Mesenchymal stem cell (in vitro differentiated cells and primary cell): ENCODE results near the gene SIX1.

ENCODE experiments used
- DNase-seq: peaks from one replicate; pipeline ENCODE4 v3.0.0-alpha.2; 2013
- H2AFZ ChIP-seq: one replicate; pipeline ENCODE4 v1.6.1; 2013; ENCODE audit warnings: low read depth, mild to moderate bottlenecking, control low read depth, inconsistent platforms, low read length, moderate library complexity
- H2AK5ac ChIP-seq: 2 replicates; pipeline ENCODE4 v1.6.1; 2013; ENCODE audit warnings: low read length, moderate library complexity, mild to moderate bottlenecking, inconsistent platforms; ENCODE audit not compliant: severe bottlenecking
- H2BK120ac ChIP-seq: one replicate; pipeline ENCODE4 v1.6.1; 2013; ENCODE audit warnings: low read depth, mild to moderate bottlenecking, inconsistent platforms, low read length, moderate library complexity
- H2BK12ac ChIP-seq, 2 experiments: one replicate each; pipeline ENCODE4 v1.6.1; 2013; ENCODE audit warnings: inconsistent platforms in 2 of 2, low read length in 2 of 2, mild to moderate bottlenecking in 2 of 2, moderate library complexity in 2 of 2, control low read depth in 1 of 2
- H2BK15ac ChIP-seq: one replicate; pipeline ENCODE4 v1.6.1; 2013; ENCODE audit warnings: mild to moderate bottlenecking, low read depth, inconsistent platforms; ENCODE audit not compliant: poor library complexity, severe bottlenecking
- H2BK5ac ChIP-seq: 2 replicates; pipeline ENCODE4 v1.6.1; 2013; ENCODE audit warnings: low read depth, mild to moderate bottlenecking, low read length, control low read depth, inconsistent platforms; ENCODE audit not compliant: poor library complexity, severe bottlenecking
- H3K14ac ChIP-seq, 2 experiments: one replicate each; pipeline ENCODE4 v1.6.1; 2013; ENCODE audit warnings: inconsistent platforms in 2 of 2, low read length in 2 of 2, control low read depth in 1 of 2, mild to moderate bottlenecking in 1 of 2, moderate library complexity in 1 of 2
- H3K18ac ChIP-seq, 2 experiments: one replicate each; pipeline ENCODE4 v1.6.1; 2013; ENCODE audit warnings: inconsistent platforms in 2 of 2, low read length in 2 of 2, control low read depth in 1 of 2, low read depth in 1 of 2, mild to moderate bottlenecking in 1 of 2
- H3K23ac ChIP-seq, 2 experiments: one replicate each; pipeline ENCODE4 v1.6.1; 2013; ENCODE audit warnings: inconsistent platforms in 2 of 2, low read length in 2 of 2, mild to moderate bottlenecking in 2 of 2, moderate library complexity in 2 of 2, control low read depth in 1 of 2
- H3K27ac ChIP-seq: 2 replicates; pipeline ENCODE4 v1.5.1; 2013; ENCODE audit warnings: mild to moderate bottlenecking, moderate library complexity, low read length, control low read depth, inconsistent platforms; ENCODE audit not compliant: poor library complexity, severe bottlenecking
- H3K27me3 ChIP-seq, 2 experiments: 2 replicates each; pipeline versions ENCODE4 v1.6.1 to v1.7.0; 2013; ENCODE audit warnings: low read length in 2 of 2, mild to moderate bottlenecking in 2 of 2, moderate library complexity in 2 of 2, control low read depth in 1 of 2, inconsistent platforms in 1 of 2; ENCODE audit not compliant: control insufficient read depth in 1 of 2, insufficient read depth in 1 of 2
- H3K36me3 ChIP-seq, 2 experiments: 2 replicates each; pipeline versions ENCODE4 v1.6.1 to v1.7.0; 2013; ENCODE audit warnings: low read length in 2 of 2, control low read depth in 1 of 2, inconsistent platforms in 1 of 2, low read depth in 1 of 2, mild to moderate bottlenecking in 1 of 2; ENCODE audit not compliant: insufficient read depth in 2 of 2, control insufficient read depth in 1 of 2
- H3K4ac ChIP-seq, 2 experiments: one replicate each; pipeline ENCODE4 v1.6.1; 2013; ENCODE audit warnings: inconsistent platforms in 2 of 2, low read length in 2 of 2, mild to moderate bottlenecking in 2 of 2, moderate library complexity in 2 of 2, control low read depth in 1 of 2, low read depth in 1 of 2
- H3K4me1 ChIP-seq: 2 replicates; pipeline ENCODE4 v1.6.1; 2013; ENCODE audit warnings: low read depth, low read length, control low read depth; ENCODE audit not compliant: control insufficient read depth, insufficient read depth
- H3K4me2 ChIP-seq: 2 replicates; pipeline ENCODE4 v1.6.1; 2013; ENCODE audit warnings: low read length, mild to moderate bottlenecking, inconsistent platforms; ENCODE audit not compliant: poor library complexity, severe bottlenecking
- H3K4me3 ChIP-seq, 2 experiments: 2 replicates each; pipeline versions ENCODE4 v1.5.1 to v1.7.0; 2013; ENCODE audit warnings: low read length in 2 of 2, mild to moderate bottlenecking in 2 of 2, control low read depth in 1 of 2, low read depth in 1 of 2; ENCODE audit not compliant: insufficient read depth in 1 of 2
- H3K79me1 ChIP-seq: replicated peaks from 2 replicates; pipeline ENCODE4 v1.6.1; 2013; ENCODE audit warnings: mild to moderate bottlenecking, control low read depth, low read length, inconsistent platforms; ENCODE audit not compliant: poor library complexity, severe bottlenecking
- H3K9ac ChIP-seq: 2 replicates; pipeline ENCODE4 v1.7.0; 2013; ENCODE audit warnings: mild to moderate bottlenecking, low read length, moderate library complexity
- H3K9me3 ChIP-seq: 2 replicates; pipeline ENCODE4 v1.7.0; 2013; ENCODE audit warnings: mild to moderate bottlenecking, low read length; ENCODE audit not compliant: control insufficient read depth
- H4K8ac ChIP-seq: one replicate; pipeline ENCODE4 v1.6.1; 2013; ENCODE audit warnings: inconsistent platforms, mild to moderate bottlenecking, low read length, moderate library complexity
- H4K91ac ChIP-seq: one replicate; pipeline ENCODE4 v1.6.1; 2013; ENCODE audit warnings: mild to moderate bottlenecking, low read length, inconsistent platforms
- WGBS: methylation state at CpG from one replicate; pipeline ENCODE4 v1.1.7; 2013; ENCODE audit warnings: mixed read lengths; 5-methylcytosine and 5-hydroxymethylcytosine counted together

The SIX1 gene

DNA sequence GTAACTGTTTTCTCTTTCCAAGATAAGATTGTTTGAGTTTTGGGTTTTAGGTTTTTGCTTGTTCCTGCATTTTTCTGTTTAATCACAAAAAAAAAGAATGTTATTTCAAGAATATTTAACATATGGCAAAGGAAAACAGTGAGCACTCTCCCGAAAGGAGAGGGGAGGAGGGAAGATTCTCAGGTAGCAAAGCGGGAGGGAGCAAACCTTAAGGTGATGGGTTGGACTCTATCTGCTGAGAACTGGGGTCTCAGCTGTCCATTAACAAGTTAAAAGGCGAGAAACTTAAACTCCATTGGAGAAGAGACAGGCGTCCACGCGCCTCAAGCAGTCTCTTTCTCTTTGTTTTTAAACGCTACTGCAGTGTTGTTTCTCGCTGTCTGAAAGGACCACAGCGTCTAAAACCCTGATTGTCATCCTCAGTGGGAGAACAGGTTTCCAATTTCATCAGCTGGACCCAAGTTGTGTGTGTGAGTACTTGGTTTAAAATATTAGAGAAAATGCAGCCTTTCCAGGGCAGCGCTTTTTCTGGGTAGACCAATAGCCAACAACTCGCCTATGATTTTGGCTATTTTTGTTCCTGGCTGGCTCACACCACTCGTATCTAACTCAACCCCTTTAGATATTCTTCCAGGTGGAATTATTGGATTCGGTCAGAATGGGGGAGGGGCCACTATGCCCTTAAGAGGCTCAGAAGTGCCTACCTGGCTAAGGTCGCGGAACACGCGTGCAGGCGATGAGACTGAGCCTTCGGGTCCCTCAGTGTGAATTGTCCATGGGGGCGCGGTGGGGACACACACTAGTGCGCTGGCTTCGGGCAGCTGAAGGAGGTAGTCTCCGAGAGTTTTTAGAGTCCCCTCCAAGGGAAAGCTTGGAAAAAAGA lies 8.2 kb downstream of the SIX1 start:
- Histone ChIP-seq H2BK12ac (no peak overlapping the region), H3K27me3 (peaks cover 0 to 42% of the 10 kb centered on the region in 2 experiments), H3K4me3 (no peak overlapping the region), H3K4me1 (peaks cover 27% of the 10 kb centered on the region), H2AFZ (no peak overlapping the region), H4K8ac (no peak overlapping the region), H3K36me3 (peaks cover 0 to 27% of the 10 kb centered on the region in 2 experiments), H2BK5ac (no peak overlapping the region), H2BK120ac (no peak overlapping the region), H4K91ac (no peak overlapping the region), H3K9ac (no peak overlapping the region), H3K23ac (no peak overlapping the region), H3K9me3 (no peaks in the 10 kb centered on the region), H2AK5ac (no peak overlapping the region), H3K27ac (no peak overlapping the region), H3K4me2 (no peak overlapping the region), H3K14ac (no peak overlapping the region), H3K79me1 (peaks cover 11% of the 10 kb centered on the region), H3K18ac (no peak overlapping the region), H3K4ac (no peak overlapping the region), H2BK15ac (no peak overlapping the region)
- 12% methylated on average over 19 of the region's 24 CpGs for WGBS
- no peak for DNase-seq

DNA sequence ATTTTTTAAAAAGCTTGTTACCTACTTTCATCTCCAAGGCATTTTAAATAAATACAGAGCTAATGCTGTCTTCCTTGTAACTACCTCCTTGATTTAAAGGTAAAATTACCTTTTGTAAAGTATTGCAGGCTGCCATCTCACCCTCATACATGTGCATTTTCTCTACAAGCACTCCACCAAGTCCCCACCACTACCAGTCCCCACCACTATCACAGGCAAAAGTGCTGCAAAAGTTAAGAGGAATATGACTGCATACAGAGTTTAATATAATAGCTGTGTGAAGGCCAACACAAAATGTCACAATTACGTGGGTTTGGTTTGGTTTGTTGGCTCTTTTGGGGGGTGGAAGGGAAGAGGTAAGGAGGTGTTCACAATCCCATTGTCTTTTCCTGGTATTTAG lies 9.6 kb downstream of the SIX1 start:
- no peak overlapping the region for H3K18ac ChIP-seq
- no peak overlapping the region for H3K4me2 ChIP-seq
- no peak overlapping the region for H2BK15ac ChIP-seq
- no peaks in the 10 kb centered on the region for H3K9me3 ChIP-seq
- H3K4me1 ChIP-seq = peaks cover 30% of the 10 kb centered on the region
- peaks cover 0 to 26% of the 10 kb centered on the region in 2 experiments for H3K36me3 ChIP-seq
- no peak overlapping the region for H3K14ac ChIP-seq
- H4K91ac ChIP-seq = no peak overlapping the region
- H2BK120ac ChIP-seq = no peak overlapping the region
- H2BK12ac ChIP-seq = no peak overlapping the region
- H3K4ac ChIP-seq = no peak overlapping the region
- H2BK5ac ChIP-seq = no peak overlapping the region
- H3K9ac ChIP-seq = no peak overlapping the region
- H3K23ac ChIP-seq = no peak overlapping the region
- H3K27me3 ChIP-seq = peaks cover 0 to 42% of the 10 kb centered on the region in 2 experiments
- no peak overlapping the region for H2AFZ ChIP-seq
- H3K27ac ChIP-seq = no peak overlapping the region
- no peak overlapping the region for H4K8ac ChIP-seq
- no peak for DNase-seq
- peaks cover 12% of the 10 kb centered on the region for H3K79me1 ChIP-seq
- 0% methylated on average over 1 of the region's 1 CpG for WGBS
- H2AK5ac ChIP-seq = no peak overlapping the region
- H3K4me3 ChIP-seq = no peak overlapping the region

DNA sequence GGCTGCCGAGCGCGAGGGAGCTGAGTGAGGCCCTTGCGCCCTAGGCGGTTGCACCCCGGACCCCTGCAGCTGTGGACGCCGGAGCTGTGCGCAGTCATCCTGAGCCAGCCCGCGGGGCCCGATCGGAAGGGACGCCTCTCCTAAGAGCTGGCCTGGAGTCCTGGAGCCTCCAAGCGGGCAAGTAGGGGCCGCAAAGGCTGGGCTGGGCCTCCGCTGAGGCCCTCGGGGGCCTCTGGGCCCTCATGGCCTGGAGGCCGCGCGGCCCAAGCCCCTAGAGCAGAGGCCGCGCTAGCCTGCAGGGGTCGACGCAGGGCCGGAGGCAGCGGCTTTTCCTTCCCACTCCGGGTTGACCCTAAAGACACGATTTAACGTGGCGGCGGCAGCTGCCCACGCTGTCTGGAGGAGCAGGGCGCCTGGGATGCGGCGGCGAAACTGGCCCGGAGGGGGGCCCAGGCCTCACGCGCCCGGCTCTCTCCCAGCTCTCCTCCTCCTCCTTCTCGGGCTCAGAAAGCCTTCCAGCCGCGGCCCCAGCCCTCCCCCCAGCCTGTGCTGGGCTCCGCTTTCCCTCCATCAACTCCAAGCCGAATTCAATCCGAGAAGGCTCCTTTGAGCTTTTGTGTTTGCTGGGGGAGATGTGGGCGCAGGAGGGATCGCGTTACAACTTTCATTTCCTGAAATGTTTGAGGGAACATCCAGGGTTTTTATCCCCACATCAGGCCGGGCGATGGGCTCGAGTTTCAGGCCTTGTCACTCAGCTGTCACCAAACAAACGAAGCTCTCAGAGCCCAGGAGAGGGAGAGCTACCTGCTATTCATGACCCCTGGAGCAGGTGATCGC lies 11.6 kb downstream of the SIX1 start:
- Histone ChIP-seq H2BK12ac (no peak overlapping the region), H3K79me1 (peaks cover 14% of the 10 kb centered on the region), H3K14ac (peak overlapping the region in 1 of 2 experiments; percentile 31), H4K91ac (no peak overlapping the region), H3K27ac (peak overlapping the region; percentile 3), H3K23ac (no peak overlapping the region), H3K9me3 (no peaks in the 10 kb centered on the region), H3K4me1 (peaks cover 27% of the 10 kb centered on the region), H3K4me3 (peak overlapping the region in 1 of 2 experiments; percentile 68), H2BK5ac (no peak overlapping the region), H3K36me3 (peaks cover 0 to 22% of the 10 kb centered on the region in 2 experiments), H2BK120ac (no peak overlapping the region), H3K27me3 (peaks cover 0 to 26% of the 10 kb centered on the region in 2 experiments), H3K4me2 (peak overlapping the region; percentile 52), H2BK15ac (no peak overlapping the region), H2AFZ (no peak overlapping the region), H3K18ac (no peak overlapping the region), H4K8ac (no peak overlapping the region), H3K4ac (no peak overlapping the region), H3K9ac (peak overlapping the region; percentile 85), H2AK5ac (no peak overlapping the region)
- DNase-seq = no peak
- 5% methylated on average over 53 of the region's 55 CpGs for WGBS
